PC-9 (cell line): ENCODE data around the gene TEDDM1. TPM values are rescaled to one million over a fixed set of nuclear protein-coding genes. Genes with fewer than 3 reads are reported as not detected.

Experiments used
- BruUV-seq: library from RNA; stranded (reverse); fragments of 400-500 nt; replicated peaks from 2 replicates; lab custom pipeline; 2021; lab: Mats Ljungman, UMichigan
- CTCF ChIA-PET: fragments of 300-600 bp; sonication (Branson Sonifier 250); formaldehyde crosslinking; loops from one replicate; lab custom pipeline; 2022; ENCODE audit warnings: antibody characterized with exemption; lab: Charles Lee
- POLR2A ChIA-PET: fragments of 300-600 bp; sonication (Branson Sonifier 250); formaldehyde crosslinking; loops from one replicate; lab custom pipeline; 2022; ENCODE audit warnings: antibody characterized with exemption; ENCODE audit not compliant: unreplicated experiment; lab: Charles Lee
- DNase-seq, 2 experiments: peaks; one replicate each; pipeline versions ENCODE4 v3.0.0 to v3.0.0-alpha.2; 2015 to 2022; ENCODE audit warnings: mixed read lengths in 1 of 2
- H2AFZ ChIP-seq: fragments of 200-600 bp; sonication (generic); 2 replicates; pipeline ENCODE4 v1.8.1; 2017; ENCODE audit warnings: antibody characterized with exemption
- H3F3A ChIP-seq: fragments of 200-600 bp; sonication (generic); 2 replicates; pipeline ENCODE4 v1.8.1; 2017; ENCODE audit warnings: antibody characterized with exemption, mild to moderate bottlenecking, low read depth; ENCODE audit not compliant: insufficient read depth
- H3K27ac ChIP-seq: fragments of 200-600 bp; sonication (generic); 2 replicates; pipeline ENCODE4 v1.6.1; 2016; ENCODE audit warnings: mixed run types
- H3K27me3 ChIP-seq: fragments of 200-600 bp; sonication (generic); 2 replicates; pipeline ENCODE4 v1.6.1; 2016; ENCODE audit warnings: low read depth, mixed run types; ENCODE audit not compliant: insufficient read depth
- H3K36me3 ChIP-seq: fragments of 200-600 bp; sonication (generic); 2 replicates; pipeline ENCODE4 v1.6.1; 2016; ENCODE audit warnings: low read depth, mixed run types
- H3K4me1 ChIP-seq: fragments of 200-600 bp; sonication (generic); replicated peaks from 2 replicates; pipeline ENCODE4 v1.6.1; 2016; ENCODE audit warnings: mixed run types; ENCODE audit not compliant: insufficient read depth
- H3K4me2 ChIP-seq: fragments of 200-600 bp; sonication (generic); 2 replicates; pipeline ENCODE4 v1.6.1; 2017; ENCODE audit warnings: mixed run types
- H3K4me3 ChIP-seq: fragments of 200-600 bp; sonication (generic); 2 replicates; pipeline ENCODE4 v1.6.1; 2016; ENCODE audit warnings: mixed run types
- H3K79me2 ChIP-seq: fragments of 200-600 bp; sonication (generic); 2 replicates; pipeline ENCODE4 v1.6.1; 2017; ENCODE audit warnings: low read depth, mixed run types
- H3K9me2 ChIP-seq: fragments of 200-600 bp; sonication (generic); 2 replicates; pipeline ENCODE4 v1.8.1; 2017; ENCODE audit warnings: mild to moderate bottlenecking; ENCODE audit not compliant: insufficient read depth
- H3K9me3 ChIP-seq: fragments of 200-600 bp; sonication (generic); 2 replicates; pipeline ENCODE4 v1.8.1; 2016; ENCODE audit warnings: low read depth; ENCODE audit not compliant: insufficient read depth
- H4K20me1 ChIP-seq: fragments of 200-600 bp; sonication (generic); 2 replicates; pipeline ENCODE4 v1.8.1; 2017; ENCODE audit not compliant: insufficient read depth
- EZH2 ChIP-seq: fragments of 200-600 bp; sonication (generic); IDR thresholded peaks from 2 replicates; pipeline ENCODE4 v1.8.0; 2017; ENCODE audit warnings: antibody characterized with exemption, low read depth
- intact Hi-C: fragments of 100-400 bp; cut with micrococcal nuclease; formaldehyde crosslinking; loops from one replicate; pipeline ENCODE4 v1.10.0; 2022; ENCODE audit not compliant: unreplicated experiment
- total RNA-seq: library from RNA; stranded (reverse); gene quantifications from 2 replicates; pipeline ENCODE4 v1.2.3, GENCODE V29; 2021
- TF ChIP-seq, protein P1 (sequence below): fragments of 200-600 bp; sonication (generic); conservative IDR thresholded peaks from 2 replicates; pipeline ENCODE4 v1.6.1; 2017; ENCODE audit warnings: mixed run types, antibody characterized with exemption, mild to moderate bottlenecking, moderate library complexity

The TEDDM1 gene
- total RNA-seq, 1 experiment from 2014 or later, result not detected

DNA sequence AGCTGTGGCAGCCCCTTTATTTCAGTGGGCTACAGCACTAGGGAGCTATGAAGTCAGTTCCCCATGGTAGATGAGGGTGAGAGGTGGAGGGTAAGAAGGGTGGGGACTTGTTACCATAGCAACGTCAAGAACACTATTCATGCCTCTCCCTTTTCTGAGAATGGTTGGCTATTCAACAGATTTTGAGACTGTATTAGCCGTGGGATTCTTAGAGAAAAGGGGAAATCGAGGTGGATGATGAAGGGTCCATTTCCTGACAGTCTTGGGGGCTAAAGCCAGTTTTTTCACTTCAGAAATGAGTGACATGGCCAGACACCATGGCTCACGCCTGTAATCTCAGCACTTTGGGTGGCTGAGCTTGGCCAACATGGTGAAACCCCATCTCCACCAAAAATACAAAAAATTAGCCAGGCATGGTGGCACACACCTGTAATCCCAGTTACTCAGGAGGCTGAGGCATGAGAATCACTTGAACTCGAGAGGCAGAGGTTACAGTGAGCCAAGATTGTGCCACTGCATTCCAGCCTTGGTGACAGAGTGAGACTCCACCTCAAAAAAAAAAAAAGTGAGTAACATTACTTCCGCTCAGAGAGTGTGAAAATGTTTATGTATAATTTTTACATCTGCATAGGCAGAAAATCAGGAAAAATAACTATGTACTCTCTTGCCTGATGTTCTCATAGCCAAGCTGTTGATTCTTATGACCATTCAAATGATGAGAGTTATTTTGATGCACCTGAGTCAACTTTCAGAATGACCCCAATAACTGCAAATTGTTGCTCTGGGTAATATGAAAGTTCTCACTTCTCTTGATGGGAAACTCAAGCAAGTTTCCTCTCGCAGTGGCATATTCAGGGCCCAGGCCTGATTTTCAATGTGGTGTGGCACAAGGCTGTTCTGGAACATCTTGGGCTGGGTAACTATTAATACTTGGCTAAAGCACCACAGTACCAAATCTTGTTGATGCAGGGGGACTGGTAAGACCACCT lies 26.3 kb upstream of the TEDDM1 start:
- no peak for DNase-seq
- Histone ChIP-seq H3K9me2 (no peaks in the 10 kb centered on the region), H3K4me3 (no peak overlapping the region), H2AFZ (no peak overlapping the region), H3K4me2 (no peak overlapping the region), H3K9me3 (no peaks in the 10 kb centered on the region), H3F3A (no peaks in the 10 kb centered on the region), H3K27ac (no peak overlapping the region), H3K36me3 (no peaks in the 10 kb centered on the region), H3K27me3 (no peaks in the 10 kb centered on the region), H3K4me1 (no peaks in the 10 kb centered on the region), H4K20me1 (no peaks in the 10 kb centered on the region), H3K79me2 (no peaks in the 10 kb centered on the region)
- POLR2A ChIA-PET, result no interaction called here
- TF ChIP-seq, protein P1, sequence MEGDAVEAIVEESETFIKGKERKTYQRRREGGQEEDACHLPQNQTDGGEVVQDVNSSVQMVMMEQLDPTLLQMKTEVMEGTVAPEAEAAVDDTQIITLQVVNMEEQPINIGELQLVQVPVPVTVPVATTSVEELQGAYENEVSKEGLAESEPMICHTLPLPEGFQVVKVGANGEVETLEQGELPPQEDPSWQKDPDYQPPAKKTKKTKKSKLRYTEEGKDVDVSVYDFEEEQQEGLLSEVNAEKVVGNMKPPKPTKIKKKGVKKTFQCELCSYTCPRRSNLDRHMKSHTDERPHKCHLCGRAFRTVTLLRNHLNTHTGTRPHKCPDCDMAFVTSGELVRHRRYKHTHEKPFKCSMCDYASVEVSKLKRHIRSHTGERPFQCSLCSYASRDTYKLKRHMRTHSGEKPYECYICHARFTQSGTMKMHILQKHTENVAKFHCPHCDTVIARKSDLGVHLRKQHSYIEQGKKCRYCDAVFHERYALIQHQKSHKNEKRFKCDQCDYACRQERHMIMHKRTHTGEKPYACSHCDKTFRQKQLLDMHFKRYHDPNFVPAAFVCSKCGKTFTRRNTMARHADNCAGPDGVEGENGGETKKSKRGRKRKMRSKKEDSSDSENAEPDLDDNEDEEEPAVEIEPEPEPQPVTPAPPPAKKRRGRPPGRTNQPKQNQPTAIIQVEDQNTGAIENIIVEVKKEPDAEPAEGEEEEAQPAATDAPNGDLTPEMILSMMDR, result no peak
- no peak for TF ChIP-seq EZH2
- BruUV-seq, result no TSS peak
- CTCF ChIA-PET, result no interaction called here
- intact Hi-C loops, result no loop called here

GRCh38 chr1:182415789-182416188 lies 15.3 kb upstream of the TEDDM1 start:
- intact Hi-C loops, result no loop called here
- peaks cover 4% of the 10 kb centered on the region; the same call in 1 of the 2 replicates for H3K27me3 ChIP-seq
- H3K36me3 ChIP-seq, result no peaks in the 10 kb centered on the region
- no peaks in the 10 kb centered on the region for H3K79me2 ChIP-seq
- no peaks in the 10 kb centered on the region for H3K4me1 ChIP-seq
- no peak overlapping the region for H2AFZ ChIP-seq
- H3K4me2 ChIP-seq, result no peak overlapping the region
- H3K9me2 ChIP-seq, result no peaks in the 10 kb centered on the region
- no peak for DNase-seq
- ChIA-PET POLR2A (no interaction called here), CTCF (no interaction called here)
- no peak overlapping the region for H3K27ac ChIP-seq
- no peak overlapping the region for H3K4me3 ChIP-seq
- TF ChIP-seq, protein P1, result no peak
- TF ChIP-seq EZH2, result no peak
- no peaks in the 10 kb centered on the region for H3K9me3 ChIP-seq
- BruUV-seq, result no TSS peak
- H3F3A ChIP-seq, result no peaks in the 10 kb centered on the region
- H4K20me1 ChIP-seq, result no peaks in the 10 kb centered on the region

- TF ChIP-seq EZH2, result no peak
- TF ChIP-seq, protein P1, result no peak
- no peaks in the 10 kb centered on the region for H3K36me3 ChIP-seq
- DNase-seq, result no peak
- no peaks in the 10 kb centered on the region for H3F3A ChIP-seq
- H3K4me1 ChIP-seq, result no peaks in the 10 kb centered on the region
- H3K27ac ChIP-seq, result no peak overlapping the region
- BruUV-seq, result no TSS peak
- H3K4me2 ChIP-seq, result no peak overlapping the region
- H3K9me3 ChIP-seq, result no peaks in the 10 kb centered on the region; the same call in 1 of the 2 replicates
- H4K20me1 ChIP-seq, result no peaks in the 10 kb centered on the region
- POLR2A ChIA-PET, result no interaction called here
- H3K9me2 ChIP-seq, result no peaks in the 10 kb centered on the region
- no peak overlapping the region for H2AFZ ChIP-seq
- peaks cover 4% of the 10 kb centered on the region; the same call in 1 of the 2 replicates for H3K27me3 ChIP-seq
- H3K4me3 ChIP-seq, result no peak overlapping the region
- intact Hi-C loops, result no loop called here
- CTCF ChIA-PET, result no interaction called here
- no peaks in the 10 kb centered on the region for H3K79me2 ChIP-seq
Observed at GRCh38 chr1:182413969-182414368, 13.5 kb upstream of the TEDDM1 start.
